Measurements from ENCODE around the gene LAMA5. TPM values are rescaled to one million over a fixed set of nuclear protein-coding genes. Genes with fewer than 3 reads are reported as not detected.

The LAMA5 gene
- polyA plus RNA-seq, 1 of the 3 experiments (the other 2 are of a cell fraction), result 27.2 TPM

GRCh38 chr20:62332421-62332820 lies 34.7 kb downstream of the LAMA5 start:
- Histone ChIP-seq H2AFZ (ENCODE audit: low read depth) (no peak overlapping the region), H3K36me3 (replicated peaks in 1 of 2; ENCODE audit: control insufficient read depth in 1 of 2, insufficient read depth in 2 of 2, low read length in 1 of 2) (peaks cover 0 to 62% of the 10 kb centered on the region in 2 experiments), H3K4me1 (ENCODE audit: control insufficient read depth in 1 of 2, insufficient read depth in 2 of 2, low read depth in 1 of 2, low read length in 1 of 2) (no peaks in the 10 kb centered on the region), H3F3A (replicated peaks; ENCODE audit: insufficient read depth) (no peaks in the 10 kb centered on the region), H4K20me1 (ENCODE audit: insufficient read depth) (no peaks in the 10 kb centered on the region), H3K79me2 (ENCODE audit: insufficient read depth) (no peaks in the 10 kb centered on the region), H3K4me2 (no peak overlapping the region), H3K4me3 (ENCODE audit: low read depth in 2 of 2, low read length in 1 of 2) (no peak overlapping the region), H3K27ac (ENCODE audit: low read depth in 2 of 2, low read length in 1 of 2) (no peak overlapping the region), H3K9me3 (no peaks in the 10 kb centered on the region), H3K27me3 (ENCODE audit: insufficient read depth) (no peaks in the 10 kb centered on the region), H3K9ac (no peak overlapping the region), H3K9me2 (no peaks in the 10 kb centered on the region)
- CTCF ChIA-PET, result no interaction called here
- TF ChIP-seq USF1 (IDR thresholded peaks at IDR 0.05; ENCODE audit: borderline replicate concordance, low read depth) (no peak), NFIC (IDR thresholded peaks at IDR 0.05; ENCODE audit: borderline replicate concordance) (no peak), EP300 (IDR thresholded peaks at IDR 0.05; ENCODE audit: borderline replicate concordance in 1 of 2, low read depth in 1 of 2, low read length in 1 of 2) (no peak), TCF12 (IDR thresholded peaks at IDR 0.05) (no peak), GABPA (IDR thresholded peaks at IDR 0.05; ENCODE audit: low read depth) (no peak), REST (IDR thresholded peaks at IDR 0.05; ENCODE audit: low read depth, low read length) (no peak), ELF1 (IDR thresholded peaks at IDR 0.05) (no peak), FOSL2 (IDR thresholded peaks at IDR 0.05; ENCODE audit: borderline replicate concordance, low read depth) (no peak), TEAD4 (IDR thresholded peaks at IDR 0.05; ENCODE audit: borderline replicate concordance, insufficient read depth) (no peak), CTCF (IDR thresholded peaks at IDR 0.05) (no peak), POLR2AphosphoS5 (IDR thresholded peaks at IDR 0.05; ENCODE audit: low read depth, low read length) (no peak), SMC3 (IDR thresholded peaks at IDR 0.05; ENCODE audit: low read depth, low read length) (no peak), EZH2phosphoT487 (IDR thresholded peaks at IDR 0.05; ENCODE audit: borderline replicate concordance, low read depth) (no peak), TAF1 (IDR thresholded peaks at IDR 0.05; ENCODE audit: borderline replicate concordance, low read depth, low read length) (no peak), CHD2 (IDR thresholded peaks at IDR 0.05; ENCODE audit: low read length, partially characterized antibody) (no peak)
- TF ChIP-seq, protein P1, sequence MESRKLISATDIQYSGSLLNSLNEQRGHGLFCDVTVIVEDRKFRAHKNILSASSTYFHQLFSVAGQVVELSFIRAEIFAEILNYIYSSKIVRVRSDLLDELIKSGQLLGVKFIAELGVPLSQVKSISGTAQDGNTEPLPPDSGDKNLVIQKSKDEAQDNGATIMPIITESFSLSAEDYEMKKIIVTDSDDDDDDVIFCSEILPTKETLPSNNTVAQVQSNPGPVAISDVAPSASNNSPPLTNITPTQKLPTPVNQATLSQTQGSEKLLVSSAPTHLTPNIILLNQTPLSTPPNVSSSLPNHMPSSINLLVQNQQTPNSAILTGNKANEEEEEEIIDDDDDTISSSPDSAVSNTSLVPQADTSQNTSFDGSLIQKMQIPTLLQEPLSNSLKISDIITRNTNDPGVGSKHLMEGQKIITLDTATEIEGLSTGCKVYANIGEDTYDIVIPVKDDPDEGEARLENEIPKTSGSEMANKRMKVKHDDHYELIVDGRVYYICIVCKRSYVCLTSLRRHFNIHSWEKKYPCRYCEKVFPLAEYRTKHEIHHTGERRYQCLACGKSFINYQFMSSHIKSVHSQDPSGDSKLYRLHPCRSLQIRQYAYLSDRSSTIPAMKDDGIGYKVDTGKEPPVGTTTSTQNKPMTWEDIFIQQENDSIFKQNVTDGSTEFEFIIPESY (IDR thresholded peaks at IDR 0.05; ENCODE audit: borderline replicate concordance, low read depth), result no peak
- TF ChIP-seq, protein P2, sequence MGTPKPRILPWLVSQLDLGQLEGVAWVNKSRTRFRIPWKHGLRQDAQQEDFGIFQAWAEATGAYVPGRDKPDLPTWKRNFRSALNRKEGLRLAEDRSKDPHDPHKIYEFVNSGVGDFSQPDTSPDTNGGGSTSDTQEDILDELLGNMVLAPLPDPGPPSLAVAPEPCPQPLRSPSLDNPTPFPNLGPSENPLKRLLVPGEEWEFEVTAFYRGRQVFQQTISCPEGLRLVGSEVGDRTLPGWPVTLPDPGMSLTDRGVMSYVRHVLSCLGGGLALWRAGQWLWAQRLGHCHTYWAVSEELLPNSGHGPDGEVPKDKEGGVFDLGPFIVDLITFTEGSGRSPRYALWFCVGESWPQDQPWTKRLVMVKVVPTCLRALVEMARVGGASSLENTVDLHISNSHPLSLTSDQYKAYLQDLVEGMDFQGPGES (IDR thresholded peaks at IDR 0.05; ENCODE audit: low read depth, low read length), result no peak
- TF ChIP-seq, protein P3, sequence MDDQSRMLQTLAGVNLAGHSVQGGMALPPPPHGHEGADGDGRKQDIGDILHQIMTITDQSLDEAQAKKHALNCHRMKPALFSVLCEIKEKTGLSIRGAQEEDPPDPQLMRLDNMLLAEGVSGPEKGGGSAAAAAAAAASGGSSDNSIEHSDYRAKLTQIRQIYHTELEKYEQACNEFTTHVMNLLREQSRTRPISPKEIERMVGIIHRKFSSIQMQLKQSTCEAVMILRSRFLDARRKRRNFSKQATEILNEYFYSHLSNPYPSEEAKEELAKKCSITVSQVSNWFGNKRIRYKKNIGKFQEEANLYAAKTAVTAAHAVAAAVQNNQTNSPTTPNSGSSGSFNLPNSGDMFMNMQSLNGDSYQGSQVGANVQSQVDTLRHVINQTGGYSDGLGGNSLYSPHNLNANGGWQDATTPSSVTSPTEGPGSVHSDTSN (IDR thresholded peaks at IDR 0.05), result no peak
- POLR2A ChIA-PET, result no interaction called here
- no peak for DNase-seq
- WGBS (ENCODE audit: low lambda C conversion rate), result 96% methylated on average over 6 of the region's 16 CpGs
